SK-N-SH treated with all-trans-retinoic acid at 6 μM for 48 hours (cell line): Measurements from ENCODE around the gene SCN1B.

Experiments
- CSDC2 ChIP-seq: fragments of 250-450 bp; sonication (Bioruptor Pico); IDR thresholded peaks from 2 replicates; pipeline ENCODE4 v1.5.0; 2020; ENCODE audit warnings: mild to moderate bottlenecking, moderate library complexity
- OSR1 ChIP-seq: fragments of 250-450 bp; sonication (Bioruptor Pico); IDR thresholded peaks from 2 replicates; pipeline ENCODE4 v1.8.0; 2022; ENCODE audit warnings: moderate library complexity, mild to moderate bottlenecking, inconsistent platforms
- PPARA ChIP-seq: fragments of 250-450 bp; sonication (Bioruptor Pico); IDR thresholded peaks from 2 replicates; pipeline ENCODE4 v1.5.0; 2020; ENCODE audit warnings: mild to moderate bottlenecking, borderline replicate concordance
- RARB ChIP-seq: fragments of 250-450 bp; sonication (Bioruptor Pico); IDR thresholded peaks from 2 replicates; pipeline ENCODE4 v1.8.0; 2021; ENCODE audit warnings: mild to moderate bottlenecking, moderate library complexity
- SNAI2 ChIP-seq: fragments of 250-450 bp; sonication (Bioruptor Pico); IDR thresholded peaks from 2 replicates; pipeline ENCODE4 v1.5.0; 2020; ENCODE audit warnings: mild to moderate bottlenecking, moderate library complexity
- TCF4 ChIP-seq: fragments of 250-450 bp; sonication (Bioruptor Pico); IDR thresholded peaks from 2 replicates; pipeline ENCODE4 v1.8.0; 2021; ENCODE audit warnings: mild to moderate bottlenecking, moderate library complexity, borderline replicate concordance
- ZFP30 ChIP-seq: fragments of 450-650 bp; formaldehyde crosslinking; IDR thresholded peaks from 2 replicates; pipeline ENCODE4 v1.5.0; 2022; ENCODE audit warnings: mild to moderate bottlenecking, moderate library complexity
- ZNF70 ChIP-seq: fragments of 450-650 bp; formaldehyde crosslinking; IDR thresholded peaks from 2 replicates; pipeline ENCODE4 v1.5.0; 2020; ENCODE audit warnings: mild to moderate bottlenecking, moderate library complexity
- TF ChIP-seq, protein P1 (sequence below): fragments of 250-450 bp; sonication (Bioruptor Pico); IDR thresholded peaks from 2 replicates; pipeline ENCODE4 v1.8.0; 2021; ENCODE audit warnings: low read depth, mild to moderate bottlenecking, moderate library complexity, borderline replicate concordance

DNA sequence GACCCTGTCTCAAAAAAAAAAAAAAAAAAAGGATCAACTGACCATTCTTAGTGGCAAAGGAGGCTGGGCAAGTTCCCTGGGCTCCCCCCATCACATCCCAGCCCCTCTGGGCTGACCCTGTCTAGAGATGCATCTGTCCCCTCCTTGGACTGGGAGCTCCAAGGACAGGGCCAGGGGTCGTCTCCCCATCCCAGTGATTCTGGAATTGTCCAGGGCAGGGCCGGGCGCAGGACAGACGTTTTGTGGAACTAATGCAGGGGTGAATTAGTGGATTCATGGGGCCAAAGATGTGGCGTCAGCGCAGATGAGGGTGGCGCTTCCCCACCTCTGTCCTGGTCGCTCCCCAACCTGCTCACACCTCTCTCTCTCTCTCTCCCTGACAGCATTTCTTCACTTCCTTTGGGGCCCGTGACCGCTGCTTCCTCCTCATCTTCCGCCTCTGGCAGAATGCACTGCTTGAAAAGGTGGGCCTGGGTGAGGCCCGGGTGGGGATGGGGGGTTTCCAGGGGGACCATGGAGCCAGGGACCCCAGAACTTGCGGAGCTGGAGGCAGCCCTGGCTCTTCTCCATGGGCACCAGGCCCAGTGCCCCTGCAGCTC is 19.1 kb upstream of the SCN1B start:
- TF ChIP-seq RARB (CRISPR knock-in tag) (no peak), ZFP30 (CRISPR knock-in tag) (no peak), TCF4 (CRISPR knock-in tag) (no peak), SNAI2 (CRISPR knock-in tag) (no peak), ZNF70 (CRISPR knock-in tag) (no peak), OSR1 (CRISPR knock-in tag) (no peak), CSDC2 (no peak), PPARA (CRISPR knock-in tag) (no peak)
- TF ChIP-seq, protein P1, sequence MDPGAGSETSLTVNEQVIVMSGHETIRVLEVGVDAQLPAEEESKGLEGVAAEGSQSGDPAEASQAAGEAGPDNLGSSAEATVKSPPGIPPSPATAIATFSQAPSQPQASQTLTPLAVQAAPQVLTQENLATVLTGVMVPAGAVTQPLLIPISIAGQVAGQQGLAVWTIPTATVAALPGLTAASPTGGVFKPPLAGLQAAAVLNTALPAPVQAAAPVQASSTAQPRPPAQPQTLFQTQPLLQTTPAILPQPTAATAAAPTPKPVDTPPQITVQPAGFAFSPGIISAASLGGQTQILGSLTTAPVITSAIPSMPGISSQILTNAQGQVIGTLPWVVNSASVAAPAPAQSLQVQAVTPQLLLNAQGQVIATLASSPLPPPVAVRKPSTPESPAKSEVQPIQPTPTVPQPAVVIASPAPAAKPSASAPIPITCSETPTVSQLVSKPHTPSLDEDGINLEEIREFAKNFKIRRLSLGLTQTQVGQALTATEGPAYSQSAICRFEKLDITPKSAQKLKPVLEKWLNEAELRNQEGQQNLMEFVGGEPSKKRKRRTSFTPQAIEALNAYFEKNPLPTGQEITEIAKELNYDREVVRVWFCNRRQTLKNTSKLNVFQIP: no peak
